GM21723 (cell line): ENCODE data around the gene CDC42EP5.

Experiments
- ATAC-seq: cut with Tn5 transposase; IDR thresholded peaks from one replicate; pipeline ENCODE4 v1.9.1; 2021; ENCODE audit warnings: mild to moderate bottlenecking, moderate library complexity; ENCODE audit not compliant: unreplicated experiment

The CDC42EP5 gene

GRCh38 chr19:54462655-54463530, 10.2 kb downstream of the CDC42EP5 start:
- peak; percentile 14 for ATAC-seq

- no peak for ATAC-seq
Observed at GRCh38 chr19:54462047-54462654, 10.9 kb downstream of the CDC42EP5 start.

DNA sequence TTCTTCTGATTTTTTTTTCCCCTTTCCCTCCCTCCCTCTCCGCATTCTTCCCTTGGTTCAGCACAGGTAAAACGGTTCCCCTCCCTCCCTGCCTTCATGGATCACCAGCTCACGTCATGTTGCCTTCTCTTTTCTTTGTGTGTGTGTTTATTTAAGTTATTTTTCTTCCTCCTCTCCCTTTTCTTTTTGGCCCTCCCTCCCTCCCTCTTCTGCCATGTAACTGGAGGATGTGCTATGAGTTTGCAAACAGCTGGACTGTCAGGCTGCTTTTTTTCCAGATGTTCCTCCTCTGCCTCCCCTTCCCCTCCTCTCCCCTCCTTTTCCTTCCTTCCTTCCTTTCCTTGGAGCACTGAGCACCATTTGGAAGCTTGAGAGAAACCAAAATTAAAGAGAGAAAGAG, 11.5 kb downstream of the CDC42EP5 start:
- ATAC-seq, result no peak

DNA sequence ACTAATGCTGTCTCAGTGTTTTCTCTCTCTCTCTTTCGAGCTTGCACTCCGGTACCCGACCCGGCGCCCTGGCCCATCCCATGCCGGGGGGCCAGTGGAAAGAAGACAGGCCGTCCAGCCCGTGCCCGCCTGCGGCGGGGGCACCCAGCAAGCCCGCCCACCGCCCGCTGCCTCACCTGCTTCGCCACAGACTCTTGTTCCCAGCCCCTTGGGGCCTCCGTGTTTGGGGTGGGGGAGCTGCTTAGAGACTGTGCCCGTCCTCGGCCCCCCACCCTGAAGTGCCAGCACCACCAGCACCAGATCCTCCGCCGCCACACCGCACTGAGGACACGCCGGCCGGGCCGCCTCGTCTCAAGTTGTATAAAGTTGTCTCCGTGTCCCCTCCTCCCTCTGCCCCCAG, 11.9 kb downstream of the CDC42EP5 start:
- no peak for ATAC-seq

DNA sequence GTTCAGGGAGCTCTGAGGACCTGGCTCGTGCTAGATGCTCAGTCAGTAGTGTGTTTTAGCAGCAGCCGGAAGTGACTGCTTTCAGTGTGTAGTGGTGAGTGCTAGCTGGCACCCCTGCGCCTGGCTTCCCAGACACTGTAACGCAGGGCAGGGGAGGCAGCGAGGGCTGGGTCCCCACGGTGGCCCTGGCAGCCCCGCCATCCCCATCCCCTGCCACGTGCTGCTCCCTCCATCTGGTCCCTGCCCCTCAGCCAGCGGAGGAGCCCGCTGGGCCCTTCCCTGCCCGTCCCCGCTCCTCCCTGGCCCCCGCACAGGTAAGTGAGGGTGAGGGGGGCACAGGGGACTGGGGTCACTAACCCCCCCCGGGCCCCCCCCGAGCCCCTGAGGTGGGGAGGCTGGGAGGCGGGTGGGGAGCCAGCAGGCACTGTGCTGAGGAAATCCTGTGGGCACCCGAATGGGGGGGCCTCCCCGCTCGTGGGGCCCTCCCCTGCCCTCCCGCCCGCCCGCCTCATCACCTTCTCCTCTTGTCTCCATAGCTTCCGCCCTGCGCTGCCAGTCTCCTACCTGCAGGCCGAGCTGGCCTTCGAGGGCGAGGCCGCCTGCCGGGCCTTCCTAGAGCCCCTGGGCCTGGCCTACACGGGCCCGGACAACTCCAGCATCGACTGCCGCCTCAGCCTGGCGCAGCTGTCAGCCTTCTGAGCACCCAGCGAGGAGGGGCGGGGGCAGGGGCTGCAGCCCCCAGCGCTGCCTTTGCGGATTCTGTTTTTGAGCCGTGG, 12.7 kb downstream of the CDC42EP5 start:
- no peak for ATAC-seq

DNA sequence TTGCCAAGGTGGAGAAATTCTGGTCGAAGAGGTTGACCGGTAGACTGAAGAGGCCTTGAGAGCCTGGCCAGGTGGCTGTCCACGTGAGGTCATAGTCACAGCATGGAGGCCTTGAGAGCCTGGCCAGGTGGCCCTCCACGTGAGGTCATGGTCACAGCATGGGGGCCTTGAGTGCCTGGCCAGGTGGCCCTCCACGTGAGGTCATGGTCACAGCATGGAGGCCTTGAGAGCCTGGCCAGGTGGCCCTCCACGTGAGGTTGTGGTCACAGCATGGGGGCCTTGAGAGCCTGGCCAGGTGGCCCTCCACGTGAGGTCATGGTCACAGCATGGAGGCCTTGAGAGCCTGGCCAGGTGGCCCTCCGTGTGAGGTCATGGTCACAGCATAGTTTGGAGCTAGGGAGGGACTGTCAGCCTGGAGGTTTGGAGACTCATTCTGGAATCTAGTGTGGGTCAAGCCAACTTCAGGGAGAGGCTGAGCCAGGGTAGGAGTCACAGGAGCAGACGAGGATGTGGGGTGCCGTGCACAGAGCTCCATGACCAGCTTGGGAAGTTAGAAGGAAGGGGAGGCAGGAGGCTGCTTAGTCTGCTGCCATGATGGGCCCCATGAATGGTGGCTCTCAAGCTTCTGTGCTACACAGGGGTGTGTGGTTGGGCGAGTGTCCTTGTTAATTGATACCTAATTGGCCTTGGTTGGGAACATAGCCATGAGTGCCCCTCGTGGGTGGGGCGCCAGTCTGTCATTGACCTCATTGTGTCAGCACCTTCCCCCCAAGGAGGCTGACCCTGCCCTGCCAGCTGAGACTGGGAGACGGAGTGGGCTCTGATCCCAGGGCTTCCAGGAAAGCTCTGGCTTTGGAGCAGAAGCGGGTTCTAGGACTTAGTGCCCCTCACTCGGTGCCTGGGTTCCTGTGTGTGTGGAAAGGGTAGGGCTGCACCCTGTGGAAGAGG, 13.5 kb downstream of the CDC42EP5 start:
- no peak for ATAC-seq

- no peak for ATAC-seq
Observed at GRCh38 chr19:54458648-54459281, 14.3 kb downstream of the CDC42EP5 start.

DNA sequence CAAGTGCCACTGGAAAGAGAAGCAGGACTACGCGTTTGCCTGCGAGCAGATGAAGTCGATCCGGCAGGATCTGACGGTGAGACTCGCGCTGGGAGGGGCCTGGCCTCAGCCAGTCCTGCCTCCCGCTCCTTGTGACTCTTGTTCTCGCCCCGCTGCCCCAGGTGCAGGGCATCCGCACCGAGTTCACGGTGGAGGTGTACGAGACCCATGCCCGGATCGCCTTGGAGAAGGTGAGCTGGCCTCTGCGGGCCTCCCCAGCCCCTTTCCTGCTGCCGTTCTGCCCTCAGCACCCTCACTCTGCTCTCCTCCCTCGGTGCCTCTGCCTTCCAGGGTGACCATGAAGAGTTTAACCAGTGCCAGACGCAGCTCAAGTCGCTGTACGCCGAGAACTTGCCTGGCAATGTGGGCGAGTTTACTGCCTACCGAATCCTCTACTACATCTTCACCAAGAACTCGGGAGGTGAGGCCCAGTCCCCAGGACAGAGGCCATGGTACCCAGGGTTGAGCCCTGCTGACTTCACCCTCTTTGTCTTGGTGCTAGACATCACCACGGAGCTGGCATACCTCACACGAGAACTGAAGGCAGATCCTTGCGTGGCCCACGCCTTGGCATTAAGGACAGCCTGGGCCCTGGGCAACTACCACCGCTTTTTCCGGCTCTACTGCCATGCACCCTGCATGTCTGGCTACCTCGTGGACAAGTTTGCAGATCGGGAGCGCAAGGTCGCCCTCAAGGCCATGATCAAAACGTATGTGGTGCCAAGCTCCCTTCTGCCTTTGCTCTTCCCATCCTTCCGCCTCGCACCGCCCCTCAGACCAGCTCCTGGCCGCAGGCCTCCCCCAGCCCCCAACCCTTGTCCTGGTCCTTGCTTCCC, 15.1 kb downstream of the CDC42EP5 start:
- no peak for ATAC-seq

DNA sequence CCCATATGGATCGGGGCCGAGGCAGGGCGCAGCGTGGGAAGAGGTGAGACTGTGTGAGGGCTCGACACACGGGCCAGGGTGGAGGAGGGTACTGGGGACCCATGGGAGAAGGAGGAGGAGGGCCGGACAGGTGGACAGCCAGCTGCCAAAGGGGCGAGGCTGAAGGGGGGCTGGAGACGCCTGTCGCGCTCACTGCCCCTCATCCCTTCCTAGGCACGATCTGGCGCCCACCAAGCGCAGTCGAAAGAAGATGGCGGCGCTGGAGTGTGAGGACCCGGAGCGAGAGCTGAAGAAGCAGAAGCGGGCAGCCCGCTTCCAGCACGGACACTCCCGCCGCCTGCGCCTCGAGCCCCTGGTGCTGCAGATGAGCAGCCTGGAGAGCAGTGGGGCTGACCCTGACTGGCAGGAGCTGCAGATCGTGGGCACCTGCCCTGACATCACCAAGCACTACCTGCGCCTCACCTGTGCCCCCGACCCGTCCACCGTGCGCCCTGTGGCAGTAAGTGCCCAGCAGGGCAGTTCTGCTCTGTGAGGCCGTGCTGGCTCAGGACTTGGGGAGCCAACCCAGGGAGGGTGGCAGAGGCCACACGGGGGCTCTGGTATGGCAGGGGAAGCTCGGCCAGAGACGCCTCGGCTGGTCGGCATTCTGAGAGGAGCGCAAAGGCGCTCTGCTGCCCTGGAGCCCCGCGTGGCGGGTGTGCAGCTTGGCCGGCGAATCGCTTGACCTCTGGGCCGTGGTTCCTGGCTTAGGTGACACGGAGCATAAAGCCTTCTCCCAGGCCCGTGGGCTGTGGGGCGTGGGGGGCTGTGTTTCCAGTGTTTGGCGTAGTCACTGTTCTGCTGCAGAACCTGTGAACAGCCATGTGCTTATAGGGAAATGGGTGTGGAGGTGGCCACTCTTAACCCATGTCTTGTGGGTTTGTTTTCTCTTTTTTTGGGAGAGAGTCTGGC, 16.4 kb downstream of the CDC42EP5 start:
- no peak for ATAC-seq

GRCh38 chr19:54455786-54456422, 17.2 kb downstream of the CDC42EP5 start:
- no peak for ATAC-seq

GRCh38 chr19:54454781-54455675, 18.1 kb downstream of the CDC42EP5 start:
- no peak for ATAC-seq

GRCh38 chr19:54453921-54454780, 18.9 kb downstream of the CDC42EP5 start:
- no peak for ATAC-seq

DNA sequence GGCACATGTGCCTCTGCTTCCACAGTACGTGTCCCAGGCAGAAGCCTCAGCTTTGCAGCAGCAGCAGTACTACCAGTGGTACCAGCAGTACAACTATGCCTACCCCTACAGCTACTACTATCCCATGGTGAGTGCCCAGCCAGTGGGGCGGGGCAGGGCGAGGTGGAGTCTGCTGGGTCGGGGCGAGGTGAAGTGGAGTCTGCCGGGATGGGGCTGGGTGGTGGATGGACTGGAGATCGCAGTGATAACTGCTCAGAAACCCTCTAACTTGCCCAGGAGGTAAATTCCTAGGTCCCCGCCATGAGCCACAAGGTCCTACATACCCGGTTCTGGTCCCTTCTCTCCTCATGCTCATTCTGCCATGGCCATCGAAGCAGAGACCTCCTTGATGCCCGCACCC, 20.5 kb downstream of the CDC42EP5 start:
- no peak for ATAC-seq

GRCh38 chr19:54451997-54452396, 21.1 kb downstream of the CDC42EP5 start:
- no peak for ATAC-seq

GRCh38 chr19:54451331-54451871, 21.7 kb downstream of the CDC42EP5 start:
- no peak for ATAC-seq
